Measurements from ENCODE around the gene SSTR5.

Gene SSTR5

DNA sequence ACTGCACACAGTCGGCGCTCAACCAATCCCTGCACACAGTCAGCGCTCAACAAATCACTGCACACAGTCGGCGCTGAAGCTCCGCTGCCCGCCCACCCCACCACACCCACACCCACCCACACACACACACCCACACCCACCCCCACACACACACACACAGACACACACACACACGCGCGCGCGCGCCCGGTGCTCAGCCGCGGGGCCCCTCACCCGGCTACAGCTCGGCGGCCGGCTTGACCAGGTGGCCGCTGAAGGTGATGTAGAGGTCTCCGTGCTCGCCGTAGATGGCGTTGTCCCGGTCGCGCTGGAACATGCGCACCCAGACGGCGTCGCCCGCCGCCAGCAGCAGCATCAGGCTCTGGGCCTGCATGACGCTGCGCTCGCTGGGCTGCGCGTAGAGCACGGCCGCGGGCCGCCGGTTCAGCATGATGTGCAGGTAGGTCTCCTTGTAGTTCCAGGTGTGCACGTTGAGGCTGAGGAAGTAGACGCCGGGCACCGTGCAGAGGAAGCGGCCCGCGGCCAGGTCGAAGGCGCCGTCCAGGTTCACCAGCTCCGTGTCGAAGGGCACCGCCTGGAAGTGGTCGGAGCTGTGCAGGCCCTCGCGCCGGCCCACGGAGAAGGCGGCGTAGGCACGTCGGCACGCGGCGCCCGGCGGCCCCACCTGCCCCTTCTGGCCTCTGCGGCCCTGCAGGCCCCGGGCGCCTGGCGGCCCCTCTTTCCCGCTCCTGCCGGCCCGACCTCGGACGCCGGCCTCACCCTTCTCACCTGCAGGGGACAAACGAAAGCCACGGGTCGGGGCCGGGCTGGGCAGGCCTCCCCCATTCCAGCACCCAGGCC, 21.0 kb downstream of the SSTR5 start:
- no peak for DNase-seq

DNA sequence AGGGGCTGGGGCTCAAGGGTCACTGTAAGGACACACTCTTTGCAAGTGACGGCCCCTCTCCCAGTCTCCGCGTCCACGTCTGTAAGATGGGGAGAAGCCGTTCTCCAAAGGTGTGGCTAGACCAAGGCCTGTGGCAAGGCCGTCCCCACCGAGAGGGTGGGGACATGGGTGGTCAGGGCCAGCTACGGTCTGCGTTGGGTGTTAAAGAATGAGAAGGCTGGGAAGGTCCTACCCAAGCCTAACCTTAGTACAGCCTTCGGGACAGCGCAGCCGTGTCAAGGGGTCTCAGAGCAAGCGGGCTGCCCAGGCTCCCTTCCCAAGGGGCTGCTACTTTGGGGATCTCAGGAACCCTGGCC, 21.6 kb downstream of the SSTR5 start:
- DNase-seq = no peak

DNA sequence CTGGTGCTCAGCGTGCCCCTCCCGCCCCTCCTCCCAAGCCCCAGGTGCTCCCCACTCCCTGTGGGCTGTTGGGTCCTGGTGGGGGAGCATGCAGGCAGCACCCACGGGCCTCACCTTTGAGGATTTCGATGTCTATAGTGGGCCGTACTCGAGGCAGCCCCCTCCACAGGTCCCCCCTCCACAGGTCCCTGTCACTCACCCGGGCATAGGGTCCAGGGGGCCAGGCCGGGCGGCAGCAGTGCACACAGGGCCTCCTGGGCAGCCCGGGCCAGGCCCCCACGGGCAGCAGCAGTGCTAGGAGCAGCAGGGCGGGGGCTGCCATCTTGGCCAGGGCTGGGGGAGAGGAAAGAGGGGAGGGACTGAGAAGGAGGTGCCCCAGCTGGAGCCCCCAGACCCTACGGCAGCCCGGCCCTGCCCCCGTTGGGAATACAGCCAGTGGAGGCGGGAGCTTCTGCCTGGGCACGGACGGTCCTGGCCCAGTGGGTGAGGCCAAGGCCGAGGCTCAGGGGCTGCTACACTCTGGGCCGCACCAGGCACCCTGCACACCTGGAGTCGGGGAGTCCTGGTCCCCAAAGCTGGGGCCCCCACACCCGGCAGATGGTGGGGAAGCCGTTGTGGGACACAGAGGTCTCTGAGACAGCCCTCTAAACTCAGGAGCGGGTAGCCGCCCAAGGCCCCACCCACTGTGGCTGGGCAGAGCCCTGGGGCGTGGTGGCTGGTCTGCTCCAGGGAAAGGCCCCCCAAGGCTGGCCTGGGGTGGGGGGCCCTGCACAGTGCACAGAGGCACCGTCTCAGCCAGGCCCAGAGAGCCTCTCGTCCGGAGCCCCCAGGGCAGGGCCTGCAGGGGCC, 22.3 kb downstream of the SSTR5 start:
- no peak for DNase-seq

DNA sequence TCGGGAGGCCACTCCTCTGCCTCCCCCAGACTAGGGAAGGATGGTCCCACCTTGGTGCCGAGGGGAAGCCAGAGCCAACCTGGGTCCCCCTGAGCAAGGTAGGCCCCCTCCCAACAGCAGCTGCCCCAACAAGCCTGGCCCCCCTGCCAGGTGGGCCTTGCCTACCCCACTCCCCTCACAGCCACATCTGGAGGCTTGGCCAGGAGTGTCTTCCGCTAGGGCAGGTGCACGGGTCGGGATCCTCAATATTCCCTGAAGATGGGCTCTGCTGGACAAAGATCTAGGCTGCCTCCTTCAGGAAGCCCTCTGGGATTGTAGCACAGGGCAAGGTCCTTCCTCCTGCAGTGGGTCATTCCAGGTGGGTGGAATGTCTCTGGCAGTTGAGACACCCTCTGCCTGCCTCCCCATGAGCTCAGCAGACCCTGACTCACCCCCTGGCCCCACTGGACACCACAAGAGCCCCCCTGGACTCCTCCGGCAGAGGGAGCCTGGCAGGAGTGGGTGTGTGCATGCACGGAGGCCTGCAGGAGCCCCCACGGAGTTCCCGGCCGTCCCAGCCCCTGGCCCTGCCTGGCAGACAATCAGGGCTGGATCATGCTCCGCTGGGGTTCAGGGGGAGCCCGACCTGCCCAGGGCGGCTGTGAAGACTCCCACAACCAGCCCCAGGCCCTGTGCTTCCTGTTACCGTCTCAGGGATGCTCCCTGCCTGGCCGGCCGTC, 23.1 kb downstream of the SSTR5 start:
- DNase-seq = no peak

DNA sequence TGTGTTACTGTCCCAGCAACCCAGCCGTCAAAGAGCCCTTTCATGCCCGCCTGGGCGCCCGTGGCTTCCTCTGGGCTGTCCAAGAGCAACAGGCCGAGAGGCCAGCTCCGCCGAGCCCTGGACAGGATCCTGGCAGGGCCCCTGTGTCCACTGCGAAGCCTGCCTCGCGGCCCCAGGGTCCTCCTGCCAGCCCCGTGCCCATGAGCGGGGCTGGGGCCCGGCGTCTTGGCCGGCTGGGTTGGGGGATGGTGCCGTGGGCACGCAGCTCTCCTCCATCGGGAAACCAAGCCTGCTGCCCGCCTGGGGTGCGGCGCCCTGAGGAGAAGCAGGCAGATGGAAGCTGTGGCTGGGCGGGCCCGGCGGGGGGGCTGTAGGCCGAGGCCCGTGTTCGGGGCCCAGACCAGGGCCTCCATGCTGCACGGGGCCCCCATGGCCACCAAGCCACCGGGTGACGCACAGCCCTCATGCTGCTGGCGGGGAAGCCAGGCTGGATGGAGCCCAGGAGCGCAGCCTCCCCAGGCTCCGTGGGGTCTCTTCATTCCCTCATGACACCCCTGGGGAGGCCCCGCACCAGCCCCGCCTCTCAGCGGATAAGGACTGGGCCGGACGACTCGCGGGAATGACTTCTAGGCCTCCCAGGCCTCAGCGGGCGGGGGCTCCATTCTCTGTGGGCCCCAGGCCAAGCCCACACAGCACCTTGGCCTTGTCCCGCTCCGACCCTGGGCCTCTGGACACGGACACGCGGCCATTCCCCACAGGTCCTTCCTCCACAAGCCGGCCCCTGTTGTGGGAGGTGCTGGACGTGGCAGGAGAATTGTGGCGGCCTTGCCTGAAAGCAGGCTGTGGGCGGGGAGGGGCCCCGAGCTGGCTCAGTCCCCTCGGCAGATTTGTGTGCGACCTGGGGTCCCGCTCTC, 23.9 kb downstream of the SSTR5 start, which contains the start of gene C1QTNF8:
C1QTNF8 (minus strand) TSS at position 76 of the 914 bp plus-strand sequence. CDS start 1,322 bp downstream, outside the sequence.
- no peak for DNase-seq

DNA sequence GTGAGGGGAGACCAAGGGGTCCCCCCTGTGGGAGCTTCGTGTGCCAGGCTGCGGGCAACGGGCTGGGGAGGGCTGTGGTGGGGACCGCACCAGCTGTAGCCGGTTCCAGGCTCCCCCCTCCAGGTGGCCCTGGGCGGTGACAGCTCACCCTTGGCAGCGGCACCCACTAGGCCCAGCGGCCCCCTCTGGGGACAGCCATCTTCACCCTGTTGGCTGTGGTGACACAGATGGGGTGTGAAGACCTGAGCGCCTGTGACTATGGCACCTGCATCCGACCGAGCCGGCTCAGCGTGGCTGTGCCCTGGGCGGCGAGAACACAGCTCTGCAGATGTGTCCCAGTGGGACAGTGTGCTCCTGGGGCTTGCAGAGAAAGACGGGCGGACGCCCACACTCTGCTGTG, 24.6 kb downstream of the SSTR5 start:
- no peak for DNase-seq

DNA sequence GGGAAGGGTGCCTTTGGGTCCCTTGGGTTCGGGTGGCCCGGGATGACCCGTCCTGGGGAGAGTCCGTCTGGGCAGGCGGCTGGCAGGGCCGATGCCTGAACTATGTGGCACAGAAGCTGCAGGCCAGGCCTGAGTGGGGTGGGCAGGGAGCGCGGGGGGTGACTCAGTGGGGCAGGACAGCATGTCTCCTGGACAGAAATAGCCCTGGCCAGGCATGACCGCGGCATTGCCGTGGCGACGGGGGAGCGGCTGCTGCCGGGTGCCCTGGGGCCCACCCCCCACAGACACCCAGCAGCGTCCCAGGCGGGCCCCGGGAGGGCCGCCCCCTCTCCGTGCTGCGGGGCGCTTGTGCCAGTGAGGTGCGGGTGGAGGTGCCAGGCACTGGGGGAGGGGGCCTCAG, 25.3 kb downstream of the SSTR5 start:
- no peak for DNase-seq

DNA sequence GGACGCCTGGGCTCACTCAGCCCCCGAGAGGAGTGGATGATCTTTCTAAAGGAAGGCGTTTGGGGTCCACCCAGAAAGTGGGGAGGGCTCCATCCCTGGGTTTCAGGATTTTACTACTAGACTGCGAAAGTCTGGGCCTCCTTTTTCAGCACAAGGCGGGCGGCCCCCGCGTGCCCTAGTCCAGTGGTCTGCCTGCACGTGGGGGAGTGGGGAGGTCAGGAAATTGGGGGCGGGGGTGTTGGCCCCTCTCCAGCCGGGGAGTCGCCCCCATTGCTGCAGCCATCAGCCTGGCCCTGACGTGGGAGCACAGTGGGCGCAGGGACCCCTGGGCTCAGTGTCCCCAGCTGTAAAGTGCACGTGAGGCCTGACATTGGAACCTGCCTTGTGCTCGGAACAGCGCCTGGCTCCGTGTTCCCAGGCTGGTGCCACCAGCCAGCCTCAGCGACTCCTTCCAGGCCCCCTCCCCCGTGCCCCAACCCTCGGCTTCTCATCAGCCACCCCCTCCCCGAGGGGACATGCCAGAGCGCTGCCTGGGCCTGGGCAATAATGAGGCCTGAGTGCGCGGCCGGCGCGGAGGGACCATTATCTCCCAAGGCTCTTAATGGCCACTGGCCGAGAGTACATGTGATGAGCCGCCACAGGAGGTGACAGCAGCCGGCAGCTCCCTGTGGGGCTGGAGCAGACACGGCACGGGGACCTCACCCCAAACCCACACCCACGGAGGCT, 25.9 kb downstream of the SSTR5 start:
- DNase-seq = no peak

DNA sequence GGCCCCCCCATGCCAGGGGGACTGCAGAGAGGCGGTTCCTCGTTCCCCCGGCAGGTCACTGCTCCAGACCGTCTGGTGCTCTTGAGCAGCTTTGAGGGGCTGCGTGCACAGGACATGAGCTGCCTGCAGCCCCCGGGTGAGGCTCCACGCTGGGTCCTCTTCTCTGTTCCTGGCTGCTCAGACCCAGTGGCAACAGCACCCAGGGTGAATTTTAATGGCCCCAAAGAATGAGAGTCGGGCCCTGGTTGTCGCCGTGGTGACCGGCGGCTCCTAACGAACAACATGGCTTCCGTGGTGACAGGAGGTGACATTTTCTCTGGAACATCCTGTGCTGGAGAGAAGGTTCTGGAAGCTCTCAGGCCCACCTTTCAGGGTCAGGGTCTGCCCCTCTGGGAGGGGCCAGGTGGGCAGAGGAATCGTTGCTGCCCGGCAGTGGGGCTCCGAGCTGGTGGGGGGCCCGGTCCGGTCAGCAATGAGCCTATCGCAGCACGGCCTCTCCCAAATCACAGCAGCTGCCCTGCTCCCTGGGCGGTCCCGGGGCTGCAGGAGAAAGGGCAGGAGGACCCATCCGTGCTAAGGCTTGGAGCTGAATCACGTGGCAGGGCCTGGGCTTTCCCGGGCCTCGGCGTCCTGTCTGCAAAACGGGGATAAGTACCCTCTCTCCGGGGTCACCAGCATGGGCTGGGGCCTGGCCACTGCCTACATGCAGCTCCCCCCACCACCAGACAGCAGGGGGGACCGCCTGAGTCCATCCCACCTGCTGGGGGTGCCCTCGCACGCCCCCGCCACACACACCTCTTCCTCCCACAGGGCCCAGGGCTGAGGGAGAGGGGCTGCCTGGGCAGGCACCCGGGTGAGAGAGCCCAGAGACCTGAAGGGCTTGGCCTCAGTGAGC, 26.9 kb downstream of the SSTR5 start:
- DNase-seq = no peak

DNA sequence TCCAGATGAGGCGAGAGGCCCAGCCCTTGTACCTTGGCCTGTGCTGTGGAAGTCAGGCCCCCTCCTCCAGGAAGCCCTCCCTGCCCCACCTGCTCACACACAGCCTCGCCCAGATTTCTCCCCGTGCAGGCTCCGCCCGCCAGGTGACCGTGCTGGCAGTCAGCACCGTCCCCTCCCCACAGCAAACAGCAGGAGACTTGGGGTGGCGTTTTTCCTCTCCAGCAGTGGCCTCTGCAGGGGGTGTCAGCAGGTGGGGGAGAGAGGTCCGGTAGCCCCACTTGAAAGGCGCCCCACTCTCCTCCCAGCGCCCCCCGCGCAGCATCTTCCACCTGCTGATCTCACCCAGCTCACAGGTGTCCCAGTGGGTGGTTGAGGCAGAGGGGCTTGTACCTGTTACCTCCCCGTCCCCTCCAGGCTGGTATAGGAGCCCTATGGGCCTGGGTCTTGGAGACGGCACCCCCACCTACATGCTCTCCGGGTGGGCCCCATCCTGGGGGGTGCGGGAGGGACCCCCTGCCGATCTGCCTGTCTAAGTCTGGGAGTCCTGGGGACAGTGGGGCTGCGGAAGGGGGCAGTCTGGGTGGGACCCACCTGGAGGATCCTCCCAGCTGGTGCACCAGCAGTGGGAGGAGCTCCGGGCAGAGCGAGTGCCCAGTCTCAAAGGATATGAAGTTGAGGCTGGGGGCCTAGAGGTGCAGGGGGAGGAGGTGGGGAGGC, 27.7 kb downstream of the SSTR5 start:
- no peak for DNase-seq

DNA sequence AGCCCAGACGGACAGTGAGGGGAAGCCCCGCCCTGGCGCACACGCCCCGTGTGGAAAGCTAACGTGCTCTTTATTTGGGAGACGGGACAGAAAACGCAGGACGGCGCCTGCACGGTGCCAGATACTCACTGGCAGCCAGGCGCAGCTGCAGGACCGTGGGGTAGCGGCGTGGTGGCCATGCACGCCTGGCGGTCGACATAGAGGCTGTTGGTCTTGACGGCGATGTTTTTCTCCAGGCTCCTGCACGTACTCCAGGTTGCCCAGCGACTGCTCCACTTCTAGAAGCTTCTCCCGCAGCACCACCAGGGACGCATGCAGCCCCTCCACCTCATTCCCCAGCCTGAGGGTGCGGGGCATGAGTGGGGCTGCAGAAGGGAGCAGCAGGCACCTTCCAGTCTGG, 28.6 kb downstream of the SSTR5 start:
- no peak for DNase-seq

DNA sequence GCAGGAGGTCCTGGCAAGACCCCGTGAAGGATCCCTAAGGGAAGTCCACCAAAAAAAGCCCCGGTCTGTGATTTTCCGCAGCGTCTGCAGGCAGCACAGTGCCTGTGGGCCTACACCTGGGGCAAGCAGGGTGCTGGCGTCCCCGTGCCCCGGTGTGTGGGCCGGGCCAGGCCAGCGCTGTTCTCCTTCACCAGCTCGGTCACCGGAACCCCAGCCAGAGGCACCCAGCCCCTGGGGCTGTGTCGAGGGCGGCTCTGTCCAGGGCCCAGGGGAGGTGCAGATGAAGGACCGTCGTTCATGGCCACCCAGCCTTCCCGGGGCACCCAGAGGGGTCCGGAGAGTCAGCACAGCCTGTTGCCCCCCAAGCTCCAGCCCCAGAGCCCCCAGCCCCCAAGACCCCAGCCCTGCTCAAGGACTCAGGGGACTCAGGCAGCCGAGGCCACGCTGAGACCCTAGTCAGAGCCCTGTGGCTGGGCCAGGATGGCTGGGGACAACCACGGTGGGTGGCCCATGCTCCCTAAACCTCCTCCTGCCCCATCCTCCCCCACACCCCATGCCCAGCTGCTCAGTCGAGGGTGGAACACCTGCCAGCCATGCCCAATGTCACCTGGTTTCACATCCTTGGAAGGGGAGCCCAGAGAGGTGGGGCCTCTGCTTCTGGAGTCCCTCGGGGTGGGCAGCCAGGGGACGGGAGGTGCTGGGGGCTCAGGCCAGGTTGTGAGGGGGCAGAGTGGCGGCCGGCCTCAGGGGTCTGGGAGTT, 29.2 kb downstream of the SSTR5 start:
- DNase-seq = no peak

DNA sequence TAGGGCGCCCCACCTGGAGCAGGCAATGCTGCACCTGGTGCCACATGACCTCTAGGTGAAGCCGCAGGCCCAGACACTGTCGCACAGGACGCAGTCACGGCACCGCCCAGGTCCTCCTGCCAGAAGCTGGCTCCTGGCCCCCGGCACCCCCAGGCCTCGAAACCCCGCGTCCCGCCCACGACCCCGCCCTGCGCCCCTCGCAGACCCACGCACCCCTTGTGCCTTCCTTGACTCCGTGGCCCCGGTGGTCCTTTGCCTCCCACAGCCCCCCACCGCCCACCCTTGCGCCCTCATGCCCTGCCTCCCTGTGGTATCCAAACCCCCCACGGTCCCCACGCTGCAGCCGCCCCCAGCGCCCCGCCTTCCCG, 29.8 kb downstream of the SSTR5 start:
- DNase-seq = no peak

DNA sequence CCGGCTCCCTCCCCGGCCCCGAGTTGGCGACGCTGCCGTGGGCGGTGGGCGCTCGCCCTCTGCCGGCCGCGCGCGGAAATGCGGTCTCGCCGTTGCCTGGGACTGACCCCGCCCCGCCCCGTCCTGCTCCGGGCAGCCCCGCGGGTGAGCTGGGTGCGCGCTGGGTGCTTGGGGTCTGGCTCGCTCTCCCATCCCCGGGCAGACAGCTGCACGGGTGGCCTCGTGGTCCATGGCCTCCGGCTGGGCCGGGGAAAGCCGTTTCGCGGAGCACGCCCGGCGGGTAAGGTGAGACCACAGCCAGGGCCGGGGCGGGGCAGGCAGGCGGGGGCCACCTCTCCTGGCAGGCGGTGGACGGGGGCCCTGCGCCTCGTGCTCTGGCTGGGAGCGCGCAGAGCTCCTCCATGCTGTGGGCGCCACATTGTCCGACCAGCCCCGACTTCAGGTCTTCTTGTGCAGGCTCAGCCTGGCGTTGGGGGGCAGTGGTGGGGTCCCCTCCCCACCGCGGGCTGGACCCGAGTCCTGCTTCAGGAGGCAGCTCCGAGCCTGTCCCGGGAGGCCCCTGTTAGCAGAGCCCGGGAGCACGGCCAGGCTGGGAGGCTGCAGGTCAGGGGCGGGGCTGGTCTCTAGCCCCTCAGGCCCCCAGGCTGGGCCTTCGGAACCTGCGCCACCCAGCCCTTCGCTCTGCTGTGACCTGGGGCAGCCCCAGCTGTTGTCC, 30.5 kb downstream of the SSTR5 start:
- no peak for DNase-seq

DNA sequence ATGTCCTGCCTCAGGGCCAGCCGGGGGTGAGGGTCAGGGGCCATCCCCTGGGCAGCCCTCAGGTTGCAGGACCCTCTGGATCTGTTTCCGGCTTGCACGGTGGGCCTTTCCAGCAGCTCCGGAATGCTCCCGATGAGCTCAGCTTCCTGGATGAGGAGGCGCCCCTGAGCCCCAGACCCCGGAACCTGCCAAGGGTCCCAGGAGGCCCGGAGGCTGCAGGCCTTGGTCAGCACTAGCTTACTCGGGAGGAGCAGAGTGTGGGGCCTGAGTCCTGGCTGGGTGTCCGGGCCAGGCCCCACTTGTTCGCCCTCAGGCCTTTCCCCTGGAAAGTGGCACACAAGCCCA, 31.1 kb downstream of the SSTR5 start:
- no peak for DNase-seq

DNA sequence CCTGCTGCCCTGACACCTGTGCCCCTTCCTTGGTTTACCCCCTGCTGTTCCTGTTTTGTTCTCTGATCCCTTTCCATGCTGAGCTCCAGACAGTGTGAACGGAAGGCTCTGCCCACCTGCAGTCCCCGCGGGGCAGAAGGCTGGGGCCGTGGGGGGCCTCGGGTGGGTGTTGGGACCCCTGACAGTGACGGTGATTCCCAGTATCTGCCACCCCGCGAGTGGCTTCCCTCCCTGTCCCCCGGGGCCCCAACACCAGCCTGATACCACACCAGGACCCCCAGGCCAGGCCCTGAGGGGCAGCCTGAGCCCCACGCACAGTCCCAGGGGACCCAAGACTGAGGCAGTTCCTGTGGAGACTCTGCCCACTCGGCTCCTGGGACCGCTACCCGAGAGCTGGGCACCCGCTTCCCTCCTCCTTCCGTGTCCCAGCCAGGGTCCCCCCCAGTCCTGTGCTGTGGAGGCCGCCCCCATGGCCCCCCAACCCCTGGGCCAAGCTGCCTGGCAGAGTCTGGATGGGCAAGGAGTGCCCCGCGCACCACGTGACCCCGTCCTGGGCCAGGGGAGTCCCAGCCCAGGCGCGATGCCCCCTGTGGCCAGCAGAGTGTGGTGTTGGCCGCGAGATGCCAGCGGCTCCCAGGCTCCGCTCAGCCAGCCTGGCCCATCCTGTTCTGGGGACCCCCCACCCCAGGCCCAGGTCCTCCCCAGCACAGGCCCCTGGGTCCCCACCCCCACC, 33.5 kb downstream of the SSTR5 start:
- DNase-seq = no peak

DNA sequence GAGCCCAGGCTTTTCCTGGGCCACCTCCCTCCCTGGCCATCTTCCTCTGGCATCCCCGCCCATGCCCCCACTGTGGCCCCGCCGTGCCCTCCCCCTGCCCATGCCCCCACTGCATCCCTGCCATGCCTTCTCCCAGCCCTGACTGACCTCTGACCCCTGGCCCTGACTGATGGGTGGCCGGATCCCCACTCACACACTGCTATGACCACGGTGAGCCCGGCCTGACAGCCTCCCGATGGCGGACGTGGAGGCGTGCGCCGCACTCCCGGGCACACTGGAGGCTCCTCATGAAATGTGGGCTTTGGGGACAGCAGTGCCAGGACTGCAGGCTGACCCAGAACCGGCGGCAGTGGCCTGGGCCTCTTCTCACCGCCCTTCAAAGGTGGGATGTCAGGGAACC, 34.1 kb downstream of the SSTR5 start:
- no peak for DNase-seq

DNA sequence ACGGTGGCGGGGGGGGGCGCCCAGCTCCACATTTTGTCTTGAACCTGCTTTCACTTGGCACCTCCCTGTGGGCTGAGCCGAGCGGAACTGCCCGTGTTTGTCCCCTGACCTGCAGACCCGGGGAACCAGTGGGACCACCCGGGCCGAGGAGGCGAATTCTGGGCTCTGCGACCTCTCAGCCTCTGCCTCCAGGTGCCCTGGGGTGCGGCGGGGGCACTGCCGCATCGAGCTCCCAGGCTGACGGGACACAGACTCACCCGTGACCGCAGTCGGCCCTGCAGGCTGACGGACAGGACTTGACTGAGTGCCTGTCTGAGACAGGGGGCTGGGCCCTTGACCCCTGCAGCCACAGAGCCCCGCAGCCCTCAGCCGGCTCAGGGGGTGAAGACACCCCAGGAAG, 34.6 kb downstream of the SSTR5 start:
- no peak for DNase-seq

All from SHP77 treated with DMSO at 0.1 percent for 48 hours (cell line).